Cerebellar cortex (tissue), 1 donor: Measurements from ENCODE around the gene PTPRC.

Experiments
- DNase-seq: peaks from one replicate; pipeline ENCODE4 v3.0.0-alpha.2; 2015; ENCODE audit warnings: low spot score

Gene PTPRC

GRCh38 chr1:198701766-198702539 is 63.1 kb downstream of the PTPRC start:
- no peak for DNase-seq

GRCh38 chr1:198708761-198709525 is 70.1 kb downstream of the PTPRC start:
- no peak for DNase-seq

DNA sequence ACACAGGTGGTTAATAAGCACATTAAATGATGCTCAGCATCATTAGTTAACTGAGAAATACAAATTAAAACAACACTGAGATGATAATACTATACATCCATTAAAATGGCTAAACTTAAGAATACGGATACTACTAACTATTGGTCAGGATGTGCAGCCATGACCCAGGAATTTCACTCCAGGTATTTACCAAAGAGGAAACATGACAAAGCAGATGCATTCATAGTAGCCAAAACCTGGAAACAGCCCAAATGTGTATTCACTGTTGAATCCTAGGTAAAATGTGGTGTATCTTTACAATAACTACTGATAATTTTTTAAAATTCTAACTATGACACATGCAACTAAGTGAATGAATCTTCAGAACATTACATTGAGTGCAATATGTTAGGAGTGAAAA is 73.0 kb downstream of the PTPRC start:
- no peak for DNase-seq

DNA sequence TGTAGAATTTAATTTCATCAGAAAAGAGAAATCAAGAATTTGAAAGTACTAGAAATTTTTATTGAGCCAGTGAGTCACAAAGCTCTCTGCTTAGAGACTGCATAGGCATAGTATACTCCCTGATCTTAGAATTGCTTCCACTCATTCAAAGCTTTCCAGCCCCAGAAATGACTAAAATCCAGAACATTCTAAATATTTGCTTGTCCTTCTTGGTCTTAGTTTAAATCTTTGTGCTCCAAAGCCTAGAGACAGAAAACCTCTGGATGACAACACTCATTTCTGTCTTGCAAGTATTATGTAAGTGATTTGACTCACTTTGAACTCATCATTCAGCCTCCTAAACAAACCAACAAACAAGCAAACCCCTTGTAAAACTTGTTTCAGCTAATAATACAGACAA is 74.2 kb downstream of the PTPRC start:
- DNase-seq, result no peak

DNA sequence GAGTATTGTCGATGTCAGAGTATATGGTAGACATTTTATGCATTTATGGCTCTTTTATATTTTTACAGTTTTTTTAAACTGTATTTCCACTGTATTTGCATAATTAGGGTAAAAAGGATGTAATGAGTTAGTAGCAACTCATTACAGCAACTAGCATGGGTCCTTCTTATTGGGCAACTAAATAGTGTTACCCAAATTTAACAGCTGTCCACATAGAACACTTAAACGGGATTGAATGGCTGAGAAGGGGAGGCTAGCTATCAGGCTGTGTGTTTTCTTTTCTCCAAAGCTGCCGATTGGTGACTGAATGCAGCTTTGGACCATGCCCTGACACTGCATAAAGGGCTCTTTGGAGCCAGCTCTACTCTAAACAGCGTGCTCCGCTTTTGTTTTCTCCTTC is 75.4 kb downstream of the PTPRC start:
- DNase-seq, result no peak

- no peak for DNase-seq
Measured at GRCh38 chr1:198716051-198716450, 77.2 kb downstream of the PTPRC start.

GRCh38 chr1:198717510-198717909 is 78.7 kb downstream of the PTPRC start:
- DNase-seq, result no peak

GRCh38 chr1:198723127-198723526 is 84.3 kb downstream of the PTPRC start:
- DNase-seq, result no peak

GRCh38 chr1:198725090-198725489 is 86.2 kb downstream of the PTPRC start:
- DNase-seq, result no peak

DNA sequence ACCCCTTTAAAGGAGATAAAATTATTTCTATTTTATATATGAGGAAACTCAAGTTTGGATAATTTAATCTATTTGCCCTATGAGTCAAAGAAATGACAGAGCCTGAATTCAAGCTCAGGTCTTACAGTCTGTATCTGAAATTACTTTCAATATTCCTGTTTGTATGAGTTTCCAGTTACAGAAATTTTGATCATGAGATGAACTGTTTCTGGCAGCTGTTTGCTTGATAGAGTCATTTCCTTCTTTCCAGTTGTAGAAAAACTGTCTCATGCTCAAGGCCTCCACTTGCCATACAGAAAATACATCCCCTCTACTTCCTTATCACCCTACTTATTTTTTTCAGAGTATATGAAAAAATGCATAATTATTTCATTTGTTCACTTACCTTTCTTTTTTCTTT is 87.6 kb downstream of the PTPRC start:
- no peak for DNase-seq

- DNase-seq, result no peak
Measured at GRCh38 chr1:198729195-198729863, 90.5 kb downstream of the PTPRC start.

GRCh38 chr1:198730952-198731351 is 92.1 kb downstream of the PTPRC start:
- DNase-seq, result no peak

DNA sequence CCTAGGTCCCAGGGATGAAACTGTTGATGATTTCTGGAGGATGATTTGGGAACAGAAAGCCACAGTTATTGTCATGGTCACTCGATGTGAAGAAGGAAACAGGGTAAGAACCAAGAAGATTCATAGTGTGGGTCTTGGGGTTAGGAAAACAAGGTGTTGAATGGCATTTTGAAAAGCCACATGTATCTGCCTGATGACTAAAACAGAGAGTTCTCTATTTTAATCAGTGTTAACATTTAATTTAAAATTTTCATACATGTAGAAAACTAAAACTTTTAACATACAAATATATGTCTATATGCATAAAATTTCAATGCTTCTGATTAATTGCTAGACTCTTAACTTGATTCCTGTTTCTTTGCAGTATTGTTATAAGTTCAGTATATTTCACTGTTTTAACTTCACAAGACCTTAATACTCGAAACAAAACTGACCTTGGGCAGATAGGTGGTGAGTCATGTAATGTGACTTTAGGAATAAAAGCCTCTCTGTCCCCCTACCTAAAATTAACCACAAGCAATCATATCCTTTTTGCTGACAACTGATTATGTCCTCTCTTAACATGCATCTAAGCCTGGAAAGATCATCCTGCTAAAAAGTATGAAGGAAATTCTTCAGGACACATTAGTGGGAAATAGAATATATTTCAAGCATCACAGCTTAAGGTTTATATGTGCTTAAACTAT is 95.6 kb downstream of the PTPRC start:
- no peak for DNase-seq

GRCh38 chr1:198741744-198742143 is 102.9 kb downstream of the PTPRC start:
- no peak for DNase-seq

- no peak for DNase-seq
Measured at GRCh38 chr1:198747127-198747526, 108.3 kb downstream of the PTPRC start.

DNA sequence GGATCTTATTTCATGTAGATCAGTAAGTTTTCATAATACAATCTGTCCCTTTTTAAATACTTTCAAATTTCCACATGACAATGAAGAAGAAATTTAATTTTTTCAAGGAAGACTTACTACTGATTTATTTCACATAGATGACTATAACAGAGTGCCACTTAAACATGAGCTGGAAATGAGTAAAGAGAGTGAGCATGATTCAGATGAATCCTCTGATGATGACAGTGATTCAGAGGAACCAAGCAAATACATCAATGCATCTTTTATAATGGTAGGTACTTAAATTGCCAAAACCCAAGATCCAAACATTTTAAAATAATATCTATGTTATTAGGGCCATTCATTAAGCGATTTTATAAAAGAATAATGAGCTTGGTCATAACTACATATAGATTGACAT is 110.4 kb downstream of the PTPRC start:
- DNase-seq, result no peak

DNA sequence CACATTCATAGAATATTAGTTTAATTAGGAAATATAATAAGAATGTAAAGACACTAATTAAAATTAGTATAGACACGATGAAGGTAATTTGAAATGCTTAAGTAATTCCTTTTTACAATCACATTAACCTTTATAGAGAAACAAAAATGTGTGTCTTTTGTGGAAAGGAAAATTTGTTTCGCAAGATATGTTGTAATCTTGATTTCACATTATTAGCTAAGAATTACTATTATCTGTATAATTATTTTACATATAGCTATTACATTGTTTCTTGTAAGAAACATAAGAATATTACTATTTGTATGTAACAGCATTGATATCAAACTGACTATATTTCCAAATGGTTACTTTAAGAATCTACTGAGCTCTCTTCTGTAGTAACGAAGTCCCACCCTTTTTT is 111.2 kb downstream of the PTPRC start:
- no peak for DNase-seq

DNA sequence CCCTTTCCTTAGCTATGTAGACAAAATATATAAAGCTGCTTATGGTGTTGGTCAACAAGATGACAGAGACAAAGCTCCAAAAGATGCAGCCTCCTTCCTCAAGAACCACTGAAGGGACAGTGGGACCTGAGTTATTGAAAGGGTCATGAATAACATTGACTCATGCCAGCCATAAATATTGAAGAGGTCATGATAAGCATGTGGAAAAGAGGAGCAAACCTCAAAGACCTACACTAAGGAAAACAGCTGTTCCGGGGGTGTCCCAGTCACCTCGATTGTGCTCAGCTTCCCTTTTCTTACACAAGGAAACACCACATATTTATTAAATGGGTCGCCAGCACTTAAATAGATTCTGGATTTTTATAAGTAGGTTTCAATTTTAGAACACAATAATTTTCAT is 112.9 kb downstream of the PTPRC start:
- no peak for DNase-seq

DNA sequence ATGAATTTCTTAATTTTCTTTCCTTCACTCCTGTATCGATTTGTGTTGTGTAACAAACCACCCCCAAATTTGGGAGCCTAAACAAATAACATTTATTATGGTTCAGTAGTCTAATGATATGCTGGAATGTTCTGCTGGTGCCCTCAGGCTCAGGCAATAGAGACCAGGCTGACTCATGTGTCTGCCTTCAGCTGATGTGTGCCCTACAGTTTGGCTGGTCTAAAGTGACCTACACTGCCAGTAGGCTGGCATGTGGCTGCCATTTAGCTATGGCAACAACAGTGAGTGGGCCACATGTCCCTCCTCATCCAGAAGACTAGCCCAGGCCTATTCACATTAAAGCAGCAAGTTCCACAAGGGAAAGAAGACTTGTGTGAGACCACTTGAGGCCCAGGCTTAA is 115.8 kb downstream of the PTPRC start:
- DNase-seq, result no peak

- DNase-seq, result no peak
Measured at GRCh38 chr1:198755715-198756114, 116.9 kb downstream of the PTPRC start.

DNA sequence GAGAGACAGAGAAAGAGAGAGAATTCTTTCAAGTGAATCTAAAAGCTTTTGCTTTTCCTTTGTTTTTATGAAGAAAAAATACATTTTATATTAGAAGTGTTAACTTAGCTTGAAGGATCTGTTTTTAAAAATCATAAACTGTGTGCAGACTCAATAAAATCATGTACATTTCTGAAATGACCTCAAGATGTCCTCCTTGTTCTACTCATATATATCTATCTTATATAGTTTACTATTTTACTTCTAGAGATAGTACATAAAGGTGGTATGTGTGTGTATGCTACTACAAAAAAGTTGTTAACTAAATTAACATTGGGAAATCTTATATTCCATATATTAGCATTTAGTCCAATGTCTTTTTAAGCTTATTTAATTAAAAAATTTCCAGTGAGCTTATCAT is 117.6 kb downstream of the PTPRC start:
- DNase-seq, result peak; percentile 43

GRCh38 chr1:198761859-198762616 is 123.2 kb downstream of the PTPRC start:
- DNase-seq, result no peak
